A673 (cell line): ENCODE measurements around the gene SP6. TPM values are rescaled to one million over a fixed set of nuclear protein-coding genes. Genes with fewer than 3 reads are reported as not detected.

ENCODE experiments used
- BruUV-seq: library from RNA; stranded (reverse); fragments of 400-500 nt; replicated peaks from 2 replicates; lab custom pipeline; 2021; lab: Mats Ljungman, UMichigan
- CTCF ChIA-PET: fragments of 300-600 bp; sonication (Branson Sonifier 250); formaldehyde crosslinking; loops from one replicate; lab custom pipeline; 2022; ENCODE audit warnings: antibody characterized with exemption; lab: Charles Lee
- POLR2A ChIA-PET: fragments of 300-600 bp; sonication (Branson Sonifier 250); formaldehyde crosslinking; loops from one replicate; lab custom pipeline; 2022; ENCODE audit warnings: antibody characterized with exemption; ENCODE audit not compliant: low non-redundant PET; lab: Charles Lee
- DNase-seq: peaks from one replicate; pipeline ENCODE4 v3.0.0-alpha.2; 2015; ENCODE audit warnings: low spot score
- H3K27ac ChIP-seq: fragments of 200-600 bp; sonication (generic); 2 replicates; pipeline ENCODE4 v1.5.1; 2016; ENCODE audit warnings: mixed run types, low read depth, mild to moderate bottlenecking, mixed read lengths, antibody characterized with exemption, low read length; ENCODE audit not compliant: poor library complexity, severe bottlenecking
- H3K27me3 ChIP-seq: fragments of 200-600 bp; sonication (generic); replicated peaks from 2 replicates; pipeline ENCODE4 v1.6.1; 2017; ENCODE audit warnings: mixed run types, low read depth, mild to moderate bottlenecking, mixed read lengths, antibody characterized with exemption, low read length; ENCODE audit not compliant: insufficient read depth, poor library complexity
- H3K36me3 ChIP-seq: fragments of 200-600 bp; sonication (generic); 2 replicates; pipeline ENCODE4 v1.6.1; 2016; ENCODE audit warnings: mixed run types, mild to moderate bottlenecking, mixed read lengths, antibody characterized with exemption, low read length; ENCODE audit not compliant: insufficient read depth, poor library complexity, severe bottlenecking
- H3K4me1 ChIP-seq: fragments of 200-600 bp; sonication (generic); 2 replicates; pipeline ENCODE4 v1.6.1; 2017; ENCODE audit warnings: mixed run types, mild to moderate bottlenecking, mixed read lengths, antibody characterized with exemption, low read length; ENCODE audit not compliant: insufficient read depth, poor library complexity, severe bottlenecking
- H3K4me3 ChIP-seq: fragments of 200-600 bp; sonication (generic); 2 replicates; pipeline ENCODE4 v1.5.1; 2016; ENCODE audit warnings: low read depth, mixed run types, mild to moderate bottlenecking, mixed read lengths, low read length; ENCODE audit not compliant: poor library complexity, severe bottlenecking
- H3K9me3 ChIP-seq: fragments of 200-600 bp; sonication (generic); 2 replicates; pipeline ENCODE4 v1.6.1; 2016; ENCODE audit warnings: mixed run types, low read depth, mild to moderate bottlenecking, mixed read lengths, antibody characterized with exemption, low read length; ENCODE audit not compliant: poor library complexity, severe bottlenecking
- CTCF ChIP-seq: fragments of 300-800, 200-600 bp; sonication (generic); conservative IDR thresholded peaks from 2 replicates; pipeline ENCODE4 v1.5.1; 2017; ENCODE audit warnings: low read depth, mild to moderate bottlenecking, antibody characterized with exemption, low read length, moderate library complexity, mixed read lengths
- EZH2 ChIP-seq: fragments of 200-600 bp; sonication (generic); IDR thresholded peaks from 2 replicates; pipeline ENCODE4 v1.6.1; 2017; ENCODE audit warnings: borderline replicate concordance, low read depth, mild to moderate bottlenecking, mixed read lengths, antibody characterized with exemption, low read length; ENCODE audit not compliant: poor library complexity, severe bottlenecking
- intact Hi-C: fragments of 100-400 bp; cut with micrococcal nuclease; formaldehyde crosslinking; loops from one replicate; pipeline ENCODE4 v1.10.0; 2022; ENCODE audit not compliant: unreplicated experiment
- total RNA-seq: library from RNA; stranded (reverse); gene quantifications from 2 replicates; pipeline ENCODE4 v1.2.3, GENCODE V29; 2021

SP6 gene
- total RNA-seq, 1 experiment from 2014 or later = 0.15 TPM

DNA sequence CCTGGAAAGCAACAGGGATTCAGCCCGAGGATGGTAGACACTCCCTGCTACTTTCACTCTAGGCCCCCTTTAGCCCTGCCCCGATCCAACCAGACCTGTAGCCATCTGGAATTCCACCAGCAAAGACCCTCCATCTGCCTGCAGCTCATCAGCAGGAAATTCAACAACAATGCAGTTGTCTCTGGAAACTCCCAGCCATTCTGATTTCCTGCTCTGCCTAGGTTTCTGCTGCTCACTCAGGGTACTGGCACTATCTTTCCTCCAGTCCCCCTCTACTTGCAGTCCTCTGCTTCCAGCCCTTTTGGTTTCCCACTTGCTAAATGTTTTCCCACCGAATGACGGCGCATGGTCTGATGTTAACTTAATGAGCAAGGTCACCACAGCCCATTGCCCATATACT is 2.7 kb upstream of the SP6 start:
- intact Hi-C loops = no loop called here
- no TSS peak for BruUV-seq
- Histone ChIP-seq H3K27me3 (peaks cover 70% of the 10 kb centered on the region), H3K4me3 (no peak overlapping the region), H3K4me1 (no peaks in the 10 kb centered on the region), H3K9me3 (no peaks in the 10 kb centered on the region), H3K27ac (no peak overlapping the region), H3K36me3 (no peaks in the 10 kb centered on the region)
- DNase-seq = no peak
- ChIA-PET CTCF (no interaction called here), POLR2A (no interaction called here)
- no peak for TF ChIP-seq CTCF
- TF ChIP-seq EZH2 = no peak

- H3K27me3 ChIP-seq = peaks cover 83% of the 10 kb centered on the region
- H3K4me1 ChIP-seq = no peaks in the 10 kb centered on the region
- intact Hi-C loops = no loop called here
- CTCF ChIA-PET = interaction anchor here (0.7 kb wide), 1 partner anchor 203 kb away, joined by 7 read pairs; no protein-coding TSS in a partner anchor
- no peak for TF ChIP-seq CTCF
- peak; percentile 49 for TF ChIP-seq EZH2
- DNase-seq = no peak
- H3K9me3 ChIP-seq = no peaks in the 10 kb centered on the region
- no TSS peak for BruUV-seq
- POLR2A ChIA-PET = interaction anchor here (0.6 kb wide), 1 partner anchor 1951 kb away, joined by 4 read pairs; no protein-coding TSS in a partner anchor
- H3K4me3 ChIP-seq = no peak overlapping the region
- H3K36me3 ChIP-seq = no peaks in the 10 kb centered on the region
- H3K27ac ChIP-seq = no peak overlapping the region
These were observed 1.4 kb upstream of the SP6 start for GRCh38 chr17:47852113-47852949.

GRCh38 chr17:47851764-47852112 is 775 bp upstream of the SP6 start:
- Histone ChIP-seq H3K36me3 (no peaks in the 10 kb centered on the region), H3K9me3 (no peaks in the 10 kb centered on the region), H3K27me3 (peaks cover 89% of the 10 kb centered on the region), H3K27ac (no peak overlapping the region), H3K4me1 (no peaks in the 10 kb centered on the region), H3K4me3 (no peak overlapping the region)
- POLR2A ChIA-PET = interaction anchor here (0.6 kb wide), 1 partner anchor 1952 kb away, joined by 4 read pairs; no protein-coding TSS in a partner anchor
- TF ChIP-seq EZH2 (no peak), CTCF (no peak)
- intact Hi-C loops = no loop called here
- no peak for DNase-seq
- BruUV-seq = no TSS peak
- CTCF ChIA-PET = interaction anchor here (0.7 kb wide), 1 partner anchor 204 kb away, joined by 7 read pairs; no protein-coding TSS in a partner anchor
